Measurements from ENCODE around the gene C15orf61.

DNA sequence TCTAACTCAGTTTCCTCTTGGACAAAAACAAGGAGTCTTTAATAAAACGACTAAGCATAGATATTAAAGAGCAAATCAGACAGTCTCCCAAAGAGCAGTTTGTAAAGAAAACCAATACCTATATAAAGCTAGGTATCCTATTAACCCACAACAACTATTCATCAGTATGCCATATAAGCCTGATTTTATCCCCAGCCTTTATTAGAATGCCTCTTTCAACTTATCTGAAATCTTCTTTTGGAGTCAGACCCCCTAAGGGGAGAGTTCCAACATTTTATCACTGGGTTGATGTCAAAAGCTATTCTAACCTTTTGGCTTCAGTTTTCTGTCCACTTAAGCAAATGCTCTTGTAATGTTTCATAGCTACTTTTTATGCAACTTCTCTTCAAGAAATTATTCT lies 39.4 kb downstream of the C15orf61 start:
- no peak for TF ChIP-seq GATA3 (IDR thresholded peaks at IDR 0.05; ENCODE audit: low read depth, low read length)
- TF ChIP-seq GATA2 (IDR thresholded peaks at IDR 0.05; ENCODE audit: low read depth, low read length), result no peak
